K562 (cell line): ENCODE data around the gene TBC1D10A. TPM values are rescaled to one million over a fixed set of nuclear protein-coding genes. Genes with fewer than 3 reads are reported as not detected.
A peak's percentile ranks its signal among the peaks of the same experiment; 100 is the strongest.

Source experiments
- ARID1B ChIP-seq: fragments of 450-650 bp; IDR thresholded peaks from 2 replicates; pipeline ENCODE4 v1.6.1; 2016; ENCODE audit warnings: antibody characterized with exemption, mild to moderate bottlenecking, inconsistent platforms
- BHLHE40 ChIP-seq: IDR thresholded peaks from 2 replicates; pipeline ENCODE4 v1.6.1; 2011; ENCODE audit warnings: low read length, improper control_type of control experiment
- CTCFL ChIP-seq: IDR thresholded peaks from 2 replicates; pipeline ENCODE4 v1.6.1; 2011; ENCODE audit warnings: borderline replicate concordance, low read depth, mild to moderate bottlenecking, moderate library complexity, low read length; ENCODE audit not compliant: insufficient read depth, poor library complexity, severe bottlenecking
- DPF2 ChIP-seq: fragments of 450-650 bp; IDR thresholded peaks from 2 replicates; pipeline ENCODE4 v1.6.1; 2016
- ELF4 ChIP-seq: fragments of 450-650 bp; formaldehyde crosslinking; IDR thresholded peaks from 2 replicates; pipeline ENCODE4 v1.4.0; 2022; ENCODE audit warnings: missing genetic modification characterization
- ETS2 ChIP-seq: IDR thresholded peaks from 2 replicates; pipeline ENCODE4 v1.6.1; 2016; ENCODE audit warnings: borderline replicate concordance, missing genetic modification characterization, mild to moderate bottlenecking, moderate library complexity, missing compliant biosample characterization; ENCODE audit not compliant: poor library complexity, severe bottlenecking
- HMG20B ChIP-seq: fragments of 250-450 bp; sonication (Bioruptor Pico); IDR thresholded peaks from 2 replicates; pipeline ENCODE4 v1.5.0; 2021; ENCODE audit warnings: mild to moderate bottlenecking
- ILK ChIP-seq: fragments of 450-650 bp; IDR thresholded peaks from 2 replicates; pipeline ENCODE4 v1.6.1; 2016; ENCODE audit warnings: missing genetic modification characterization, low read depth, mild to moderate bottlenecking, missing compliant biosample characterization, moderate library complexity, borderline replicate concordance
- IRF2 ChIP-seq: sonication (generic); formaldehyde crosslinking; IDR thresholded peaks from 2 replicates; pipeline ENCODE4 v1.8.1; 2022; ENCODE audit warnings: mild to moderate bottlenecking, missing genetic modification reagents
- KHSRP ChIP-seq: fragments of 450-650 bp; IDR thresholded peaks from 2 replicates; pipeline ENCODE4 v1.6.1; 2017
- MEF2D ChIP-seq: conservative IDR thresholded peaks from 2 replicates; pipeline ENCODE4 v1.6.1; 2016; ENCODE audit warnings: low read depth, missing genetic modification characterization, missing compliant biosample characterization
- MTA3 ChIP-seq: fragments of 450-650 bp; formaldehyde crosslinking; IDR thresholded peaks from 2 replicates; pipeline ENCODE4 v1.6.1; 2017; ENCODE audit warnings: mild to moderate bottlenecking, borderline replicate concordance
- NFE2 ChIP-seq: IDR thresholded peaks from 2 replicates; pipeline ENCODE4 v1.6.1; 2014; ENCODE audit warnings: antibody characterized with exemption, low read depth
- NONO ChIP-seq, 2 experiments: fragments of 200-400 bp in 1 of 2; fragments of 450-650 bp in 1 of 2; formaldehyde crosslinking in 1 of 2; IDR thresholded peaks; 2 replicates each; pipeline ENCODE4 v1.6.1; 2017; ENCODE audit warnings: low read depth in 2 of 2, mild to moderate bottlenecking in 2 of 2, moderate library complexity in 2 of 2, low read length in 1 of 2
- NR1H2 ChIP-seq: sonication (generic); formaldehyde crosslinking; IDR thresholded peaks from 2 replicates; pipeline ENCODE4 v1.4.0; 2020; ENCODE audit warnings: mild to moderate bottlenecking, missing genetic modification reagents
- PKNOX1 ChIP-seq: fragments of 450-650 bp; IDR thresholded peaks from 2 replicates; pipeline ENCODE4 v1.6.1; 2016
- POLR2AphosphoS2 ChIP-seq: IDR thresholded peaks from 2 replicates; pipeline ENCODE4 v1.6.1; 2012; ENCODE audit warnings: low read length, improper control_type of control experiment
- SAP30 ChIP-seq: fragments of 200-600 bp; sonication (generic); IDR thresholded peaks from 2 replicates; pipeline ENCODE4 v1.6.1; 2012; ENCODE audit warnings: borderline replicate concordance, low read depth, mild to moderate bottlenecking, moderate library complexity, low read length, control low read depth, inconsistent platforms; ENCODE audit not compliant: insufficient read depth, poor library complexity, severe bottlenecking
- SETDB1 ChIP-seq: IDR thresholded peaks from one replicate; pipeline ENCODE4 v1.6.1; 2012; ENCODE audit warnings: low read length, control low read depth, inconsistent platforms
- SNIP1 ChIP-seq: fragments of 450-650 bp; IDR thresholded peaks from 2 replicates; pipeline ENCODE4 v1.7.1; 2017; ENCODE audit warnings: low read depth, mild to moderate bottlenecking
- ZBTB9 ChIP-seq: fragments of 450-650 bp; formaldehyde crosslinking; IDR thresholded peaks from 2 replicates; pipeline ENCODE4 v1.4.0; 2020; ENCODE audit warnings: mild to moderate bottlenecking, moderate library complexity
- ZKSCAN8 ChIP-seq: fragments of 200-800 bp; sonication (Bioruptor generic); IDR thresholded peaks from 2 replicates; pipeline ENCODE4 v1.6.1; 2016; ENCODE audit warnings: missing genetic modification characterization, missing compliant biosample characterization
- ZNF280B ChIP-seq: fragments of 250-450 bp; sonication (Bioruptor Pico); IDR thresholded peaks from 2 replicates; pipeline ENCODE4 v1.5.1; 2021; ENCODE audit warnings: mild to moderate bottlenecking
- ZNF551 ChIP-seq: fragments of 250-450 bp; sonication (Bioruptor Pico); IDR thresholded peaks from 2 replicates; pipeline ENCODE4 v1.5.0; 2021; ENCODE audit warnings: mild to moderate bottlenecking, moderate library complexity
- polyA plus RNA-seq, 8 experiments: library from polyadenylated mRNA; depleted of rRNA in 4 of 8; stranded (reverse) in 5 of 8; unstranded in 3 of 8; fragments of >200 nt; fragmentation: Nextera tagmentation in 2 of 8; fragmentation: Illumina TruSeq in 1 of 8; extraction: Ambion mirVana in 2 of 8; extraction: Trizol in 1 of 8; gene quantifications; 2 replicates each; pipeline versions ENCODE4 v1.2.1 to v1.2.3, GENCODE V29; 2011 to 2014; ENCODE audit warnings: inconsistent platforms in 1 of 8, missing spikeins in 1 of 8
- total RNA-seq, 7 experiments: library from RNA; depleted of rRNA in 6 of 7; stranded (reverse); fragments of >200 nt in 6 of 7; fragmentation: Illumina TruSeq in 2 of 7; extraction: Trizol in 2 of 7; gene quantifications; 2 replicates each; pipeline versions ENCODE4 v1.2.1 to v1.2.3, GENCODE V29; 2011 to 2021; ENCODE audit warnings: low replicate concordance in 1 of 7

The TBC1D10A gene
- total and polyA plus RNA-seq, 9 of the 15 experiments (the other 6 are each of a cell fraction or from before 2014, with no cell fraction given) = 0.13 to 10.4 (median 4.6) TPM

- TF ChIP-seq PKNOX1 (0 out of 2 replicates have a peak, but pooled peaks have one; percentile 23), ILK (no peak), ZNF551 (no peak), SNIP1 (no peak), IRF2 (CRISPR knock-in tag) (no peak), CTCFL (no peak), POLR2AphosphoS2 (no peak), NONO (IDR thresholded peaks at IDR 0.05; ENCODE audit: low read depth in 2 of 2, low read length in 1 of 2) (no peak), ZKSCAN8 (CRISPR knock-in tag) (no peak), ZNF280B (no peak), NFE2 (no peak), ELF4 (no peak), SETDB1 (no peak), MTA3 (no peak), DPF2 (peak; percentile 63), MEF2D (tag) (no peak), NR1H2 (CRISPR knock-in tag) (no peak), ARID1B (peak; percentile 64; the same call in 1 of the 2 replicates), HMG20B (CRISPR knock-in tag) (no peak), SAP30 (no peak), ETS2 (tag) (no peak), ZBTB9 (CRISPR knock-in tag) (no peak), BHLHE40 (no peak), KHSRP (no peak)
These were observed 20.7 kb downstream of the TBC1D10A start (continued) for GRCh38 chr22:30305906-30306626.
